Transverse colon (tissue), 4 donors: ENCODE results near the gene DYNLT5.

ENCODE experiments used
- CTCF ChIP-seq, 5 experiments: fragments of 200-600 bp in 3 of 5; fragments of 450-650 bp in 2 of 5; sonication (generic) in 3 of 5; IDR thresholded peaks; 1 replicate in 2 of 5; 2 replicates in 3 of 5; pipeline ENCODE4 v1.5.1; 2016 to 2017; ENCODE audit warnings: antibody characterized with exemption in 5 of 5, inconsistent platforms in 3 of 5, mild to moderate bottlenecking in 2 of 5, moderate library complexity in 1 of 5
- POLR2AphosphoS5 ChIP-seq, 3 donors: sonication (generic); formaldehyde crosslinking; IDR thresholded peaks; one replicate each; pipeline ENCODE4 v1.6.1; 2016; ENCODE audit warnings: antibody characterized with exemption in 3 of 3

- TF ChIP-seq POLR2AphosphoS5 (IDR thresholded peaks at IDR 0.05) (no peak), CTCF (IDR thresholded peaks at IDR 0.05) (no peak)
Measured at GRCh38 chr1:66768965-66769364, 16.7 kb downstream of the DYNLT5 start.
